ENCODE results near the gene C19orf73.

DNA sequence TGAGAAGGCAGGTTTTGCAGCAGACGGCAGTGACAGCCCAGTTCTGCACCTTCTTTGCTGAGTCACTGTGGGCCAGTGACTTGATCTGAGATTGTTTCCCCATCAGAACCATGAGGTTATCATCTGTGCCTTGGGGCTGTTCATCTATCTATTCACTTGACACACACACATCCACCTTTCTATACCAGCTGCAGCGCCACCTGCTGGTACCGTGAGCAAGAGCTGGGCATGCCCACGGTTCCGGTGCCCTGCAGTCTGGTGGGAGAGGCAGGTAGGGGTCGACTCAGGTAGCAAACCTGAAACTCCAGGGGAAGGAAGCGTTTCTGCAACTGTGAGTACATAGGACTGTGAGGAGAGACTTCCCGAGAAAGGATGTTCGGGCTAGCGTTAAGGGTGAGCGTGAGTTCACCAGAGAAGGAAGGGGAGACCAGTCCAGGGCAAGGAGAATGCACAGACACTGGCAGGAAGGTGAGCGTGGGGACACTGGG is 12.3 kb downstream of the C19orf73 start:
- no peak for TF ChIP-seq POLR2A (IDR thresholded peaks at IDR 0.05)
- TF ChIP-seq, protein P1, sequence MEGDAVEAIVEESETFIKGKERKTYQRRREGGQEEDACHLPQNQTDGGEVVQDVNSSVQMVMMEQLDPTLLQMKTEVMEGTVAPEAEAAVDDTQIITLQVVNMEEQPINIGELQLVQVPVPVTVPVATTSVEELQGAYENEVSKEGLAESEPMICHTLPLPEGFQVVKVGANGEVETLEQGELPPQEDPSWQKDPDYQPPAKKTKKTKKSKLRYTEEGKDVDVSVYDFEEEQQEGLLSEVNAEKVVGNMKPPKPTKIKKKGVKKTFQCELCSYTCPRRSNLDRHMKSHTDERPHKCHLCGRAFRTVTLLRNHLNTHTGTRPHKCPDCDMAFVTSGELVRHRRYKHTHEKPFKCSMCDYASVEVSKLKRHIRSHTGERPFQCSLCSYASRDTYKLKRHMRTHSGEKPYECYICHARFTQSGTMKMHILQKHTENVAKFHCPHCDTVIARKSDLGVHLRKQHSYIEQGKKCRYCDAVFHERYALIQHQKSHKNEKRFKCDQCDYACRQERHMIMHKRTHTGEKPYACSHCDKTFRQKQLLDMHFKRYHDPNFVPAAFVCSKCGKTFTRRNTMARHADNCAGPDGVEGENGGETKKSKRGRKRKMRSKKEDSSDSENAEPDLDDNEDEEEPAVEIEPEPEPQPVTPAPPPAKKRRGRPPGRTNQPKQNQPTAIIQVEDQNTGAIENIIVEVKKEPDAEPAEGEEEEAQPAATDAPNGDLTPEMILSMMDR (IDR thresholded peaks at IDR 0.05) = peak; percentile 50 to 78 (median 63)
